NCI-H146 treated with DMSO at 0.1 percent for 48 hours (cell line): ENCODE results near the gene ADAMTSL1.

Experiments
- DNase-seq: peaks from one replicate; lab custom pipeline; 2025; ENCODE audit not compliant: unreplicated experiment; lab: John Stamatoyannopoulos, UW

The ADAMTSL1 gene

GRCh38 chr9:18548456-18548855 is 74.5 kb downstream of the ADAMTSL1 start:
- no peak for DNase-seq

DNA sequence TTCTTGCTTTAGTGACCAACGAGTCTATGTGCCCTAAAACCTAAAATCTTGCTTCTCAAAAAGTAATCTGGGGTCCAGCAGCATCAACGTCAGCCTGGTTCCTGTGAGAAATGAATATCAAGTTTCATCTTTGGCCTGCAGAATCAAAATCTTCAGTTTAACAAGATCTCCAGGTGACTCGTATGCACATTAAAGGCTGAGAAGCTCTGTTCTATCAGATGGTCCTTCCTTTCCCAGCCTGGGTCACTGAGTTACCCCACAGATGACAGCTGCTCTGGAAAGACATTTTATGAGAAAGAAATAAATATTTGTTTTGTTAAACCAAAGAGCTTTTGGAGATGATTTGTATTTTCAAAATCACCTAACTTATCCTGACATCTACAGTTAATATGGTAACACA is 75.8 kb downstream of the ADAMTSL1 start:
- DNase-seq = no peak

GRCh38 chr9:18550286-18550685 is 76.3 kb downstream of the ADAMTSL1 start:
- DNase-seq = no peak

DNA sequence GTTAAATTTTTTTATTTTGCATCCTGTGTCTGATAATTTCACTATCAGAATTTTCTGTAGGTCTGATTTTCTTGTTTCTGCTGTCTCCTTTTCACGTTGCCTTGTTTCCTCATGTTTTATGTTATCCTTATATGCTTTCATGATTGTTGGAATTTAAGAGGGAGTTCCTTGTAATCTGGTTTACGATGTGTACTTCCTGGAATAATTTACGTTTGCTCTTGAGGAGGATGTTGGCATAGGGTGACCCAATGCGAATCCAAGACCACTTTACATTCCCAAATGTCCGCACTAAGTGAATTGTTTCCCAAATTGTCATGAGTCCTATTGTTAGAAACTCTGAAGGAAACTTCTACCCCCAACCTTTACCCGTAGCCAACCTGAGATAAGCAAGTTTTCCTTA is 80.3 kb downstream of the ADAMTSL1 start:
- no peak for DNase-seq

DNA sequence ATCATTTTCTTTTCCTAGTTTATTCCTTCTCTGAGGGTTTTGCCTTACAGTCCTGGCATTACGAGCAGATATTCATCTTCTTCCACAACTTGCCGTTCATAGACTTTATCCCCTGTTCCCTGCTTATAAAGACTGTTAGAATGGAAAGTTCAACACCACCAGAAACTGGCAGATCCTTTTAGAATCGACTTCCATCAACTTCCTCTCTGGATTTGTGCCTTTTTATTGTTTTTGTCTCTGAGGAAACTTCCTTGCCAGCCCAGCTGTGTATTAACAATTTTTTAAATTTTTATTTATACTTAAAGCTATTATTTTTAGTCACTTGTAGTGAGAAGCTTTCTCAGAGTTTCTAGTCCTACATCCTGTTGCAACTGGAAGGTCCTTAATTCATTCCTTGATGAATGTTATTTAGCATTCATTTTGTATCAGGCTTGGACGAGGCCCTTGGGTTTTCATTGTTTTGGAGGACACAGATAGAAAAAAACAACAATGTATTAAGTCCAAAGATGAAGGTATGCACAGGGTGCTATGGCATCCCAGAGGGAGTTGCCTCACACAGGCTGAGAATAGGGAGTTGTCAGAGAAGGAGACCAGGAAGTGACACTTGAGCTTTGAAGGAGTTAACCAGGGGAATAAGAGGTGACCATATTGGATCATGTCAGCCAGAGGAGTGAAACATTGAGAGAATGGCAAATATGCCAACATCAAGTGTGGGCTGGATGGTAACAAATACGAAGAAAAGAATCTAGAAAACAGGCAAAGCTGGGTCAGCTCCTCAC is 81.3 kb downstream of the ADAMTSL1 start:
- no peak for DNase-seq

- no peak for DNase-seq
Measured at GRCh38 chr9:18564018-18564880, 90.3 kb downstream of the ADAMTSL1 start.

- no peak for DNase-seq
Measured at GRCh38 chr9:18566121-18566520, 92.2 kb downstream of the ADAMTSL1 start.

GRCh38 chr9:18568973-18569372 is 95.0 kb downstream of the ADAMTSL1 start:
- DNase-seq = peak; percentile 78

DNA sequence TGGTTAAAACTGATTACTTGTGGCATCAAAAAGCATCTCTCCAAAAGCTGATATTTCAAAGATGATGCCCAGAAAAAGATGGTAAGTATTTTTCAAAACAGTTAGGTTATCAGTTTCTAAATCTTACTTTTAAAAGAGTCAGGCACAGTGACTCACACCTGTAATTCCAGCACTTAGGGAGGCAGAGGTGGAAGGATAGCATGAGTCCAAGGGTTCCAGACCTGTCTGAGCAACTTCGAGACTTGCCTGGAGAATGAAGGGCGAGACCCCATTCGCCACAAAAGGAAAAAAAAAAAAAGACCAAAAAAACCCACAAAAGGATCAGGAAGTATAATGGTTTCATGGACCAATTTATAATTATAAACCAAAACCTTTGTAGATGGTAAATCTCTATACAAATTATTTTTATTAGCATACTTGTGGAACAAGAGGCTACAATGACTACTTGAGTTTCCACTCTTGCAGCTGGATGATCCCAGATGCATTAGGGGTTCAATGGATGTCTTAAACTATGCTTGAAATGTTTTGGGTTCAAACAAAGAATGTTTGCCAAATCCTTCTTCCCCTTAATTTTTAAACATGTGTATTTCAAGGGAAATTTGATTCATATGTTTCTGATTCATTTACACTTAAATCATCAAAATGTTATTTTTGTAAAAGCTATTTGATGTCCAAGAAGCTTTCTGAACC is 96.1 kb downstream of the ADAMTSL1 start:
- DNase-seq = no peak

DNA sequence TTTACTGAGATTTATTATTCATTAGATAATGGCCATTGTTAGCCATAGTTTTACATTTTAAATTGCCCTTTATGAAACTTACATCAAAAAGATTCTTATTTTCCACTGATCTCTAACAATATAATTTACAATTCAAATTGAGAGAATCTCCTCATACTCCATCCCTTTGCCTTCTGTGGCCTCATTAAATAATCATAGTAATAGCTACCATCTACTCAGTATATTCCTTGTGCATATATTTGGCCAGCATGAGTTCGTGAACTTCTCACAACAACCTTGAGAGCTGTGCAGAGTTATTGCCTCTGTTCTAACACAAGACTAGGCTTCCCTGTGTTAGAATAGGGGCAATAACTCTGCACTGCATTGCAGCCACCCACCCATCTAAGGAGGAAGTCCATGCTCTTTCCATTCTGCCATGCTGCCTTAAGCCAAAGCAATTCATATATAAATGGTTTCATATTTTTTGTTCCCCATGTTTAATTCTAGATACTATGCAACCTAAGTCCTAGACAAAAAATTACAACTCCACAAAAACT is 99.1 kb downstream of the ADAMTSL1 start:
- DNase-seq = no peak

- no peak for DNase-seq
Measured at GRCh38 chr9:18575686-18576085, 101.7 kb downstream of the ADAMTSL1 start.

GRCh38 chr9:18579536-18579935 is 105.6 kb downstream of the ADAMTSL1 start:
- peak; percentile 25 for DNase-seq

GRCh38 chr9:18580151-18580550 is 106.2 kb downstream of the ADAMTSL1 start:
- DNase-seq = no peak

DNA sequence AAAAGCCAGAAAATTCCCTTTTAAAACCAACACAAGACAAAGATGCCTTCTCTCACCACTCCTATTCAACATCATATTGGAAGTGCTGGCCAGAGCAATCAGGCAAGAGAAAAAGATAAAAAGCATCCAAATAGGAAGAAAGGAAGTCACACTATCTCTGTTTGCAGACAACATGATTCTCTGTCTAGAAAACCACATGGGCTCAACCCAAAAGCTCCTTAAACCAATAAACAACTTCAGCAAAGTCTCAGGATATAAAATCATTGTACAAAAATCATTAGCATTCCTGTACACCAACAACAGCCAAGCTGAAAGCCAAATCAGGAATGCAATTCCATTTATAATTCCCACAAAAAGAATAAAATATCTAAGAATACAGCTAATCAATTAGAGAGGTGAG is 112.0 kb downstream of the ADAMTSL1 start:
- DNase-seq = no peak

DNA sequence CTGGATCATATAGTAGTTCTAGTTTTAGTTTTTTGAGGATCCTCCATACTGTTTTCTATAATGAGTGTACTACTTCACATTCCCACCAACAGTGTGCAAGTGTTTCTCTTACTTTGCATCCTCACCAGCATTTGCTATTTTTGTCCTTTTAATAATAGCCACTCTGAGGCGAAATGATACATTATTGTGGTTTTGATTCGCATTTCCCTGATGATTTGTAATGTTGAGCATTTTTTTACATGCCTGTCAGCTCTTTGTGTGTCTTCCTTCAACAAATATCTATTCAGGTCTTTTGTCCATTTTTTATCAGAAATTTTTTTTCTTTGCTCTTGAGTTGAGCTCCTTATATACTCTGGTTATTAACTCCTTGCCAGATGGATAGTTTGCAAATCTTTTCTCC is 114.0 kb downstream of the ADAMTSL1 start:
- no peak for DNase-seq

DNA sequence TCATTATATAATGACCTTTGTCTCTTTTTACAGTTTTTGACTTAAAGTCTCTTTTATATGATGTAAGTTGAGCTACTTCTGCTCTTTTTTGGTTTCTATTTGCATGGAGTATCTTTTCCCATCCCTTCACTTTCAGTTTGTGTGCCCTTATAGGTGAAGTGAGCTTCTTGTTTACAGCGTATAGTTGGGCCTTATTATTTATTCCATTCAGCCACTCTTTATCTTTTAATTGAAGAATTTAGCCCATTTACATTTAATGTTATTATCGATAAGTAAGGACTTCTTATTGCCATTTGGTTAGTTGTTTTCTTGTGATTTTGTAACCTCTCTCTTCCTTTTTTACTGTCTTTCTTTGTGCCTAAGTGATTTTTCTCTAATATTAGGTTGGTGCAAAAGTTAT is 117.3 kb downstream of the ADAMTSL1 start:
- DNase-seq = no peak

DNA sequence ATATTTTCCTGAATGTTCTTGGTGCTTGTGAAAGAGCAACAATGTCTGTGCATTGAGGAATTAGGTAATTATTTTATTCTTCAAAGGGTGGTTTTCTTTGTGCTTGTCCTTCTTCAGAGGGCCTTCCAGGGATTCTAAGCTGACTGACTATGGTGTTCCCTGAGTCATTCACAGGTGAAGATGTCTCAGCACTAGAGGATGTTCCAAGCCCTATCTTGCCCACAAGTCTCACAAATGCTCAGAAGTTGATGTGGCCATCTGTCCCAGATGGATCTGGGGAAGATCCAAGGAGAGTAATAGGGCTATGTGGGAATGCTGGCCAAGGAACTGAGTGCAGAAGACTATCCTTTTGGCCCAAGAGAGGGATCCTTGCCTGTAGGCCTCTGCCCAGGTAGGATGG is 120.9 kb downstream of the ADAMTSL1 start:
- DNase-seq = no peak

- DNase-seq = no peak
Measured at GRCh38 chr9:18595597-18595996, 121.6 kb downstream of the ADAMTSL1 start.

DNA sequence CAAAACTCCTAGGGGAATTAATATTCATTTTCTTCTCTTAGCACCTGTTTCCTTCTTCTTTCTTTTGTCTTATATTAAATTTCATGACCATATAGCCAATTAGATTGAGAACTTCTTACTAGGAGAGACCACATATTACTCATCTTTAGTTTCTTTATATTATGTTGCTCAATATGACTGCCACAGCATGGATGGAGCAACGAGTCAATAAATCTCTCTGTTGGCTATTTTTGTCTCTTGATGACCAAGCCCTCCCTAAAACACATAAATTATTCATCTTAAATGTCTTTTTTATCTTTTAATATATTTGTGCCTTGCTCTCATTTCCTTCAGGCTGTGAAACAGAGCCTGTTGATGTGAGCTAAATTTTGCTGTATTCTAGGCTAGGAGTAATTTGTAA is 123.0 kb downstream of the ADAMTSL1 start:
- DNase-seq = no peak

DNA sequence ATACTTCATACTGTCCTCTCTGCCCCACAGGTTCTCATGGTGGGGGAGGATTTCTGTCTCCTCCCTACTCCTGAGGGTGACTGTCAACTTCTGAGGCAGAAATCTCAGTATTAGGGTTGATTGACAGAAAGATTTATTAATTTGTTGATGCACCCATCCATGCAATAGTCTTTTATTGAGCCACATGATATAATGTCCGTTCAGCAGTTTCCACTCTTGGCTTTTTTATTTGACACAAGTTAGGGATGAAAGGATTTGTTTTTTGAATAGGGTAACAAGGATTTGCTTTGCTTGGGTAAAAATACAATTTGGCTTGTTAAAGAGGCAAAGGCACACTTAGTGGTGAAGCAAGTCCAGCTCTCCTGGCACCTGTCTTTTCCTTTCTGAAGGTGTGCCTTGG is 125.0 kb downstream of the ADAMTSL1 start:
- no peak for DNase-seq

DNA sequence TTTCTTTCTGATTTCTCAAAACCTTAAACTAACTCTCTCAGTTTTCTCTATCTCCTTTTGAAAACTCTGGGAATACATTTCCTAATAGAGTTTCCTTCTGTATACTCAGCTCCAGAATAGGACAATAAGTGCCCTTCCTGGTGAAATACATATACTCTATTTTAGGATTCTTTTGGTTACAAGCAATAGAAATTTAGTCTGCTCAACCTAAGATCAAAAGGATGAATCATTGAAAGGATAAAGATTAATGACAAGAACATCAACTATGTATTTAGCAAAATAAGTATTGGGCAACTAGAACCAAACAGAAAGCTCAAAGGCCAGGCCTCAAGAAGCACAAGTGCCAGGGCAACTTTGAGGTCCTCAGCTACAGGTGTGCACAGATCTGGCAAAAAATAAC is 127.1 kb downstream of the ADAMTSL1 start:
- no peak for DNase-seq
